RCC 7860 (cell line): ENCODE results near the gene KIF26A.

Source experiments
- DNase-seq: peaks from one replicate; pipeline ENCODE4 v3.0.0-alpha.2; 2015; ENCODE audit warnings: low spot score
- FAIRE-seq: peaks from 2 replicates; lab custom pipeline; 2012; peaks lifted over from hg19 to GRCh38; lab: Jason Lieb, UNC

Gene KIF26A

GRCh38 chr14:104154246-104154645 lies 15.9 kb downstream of the KIF26A start:
- no peak for FAIRE-seq

GRCh38 chr14:104155513-104155912 lies 17.1 kb downstream of the KIF26A start:
- no peak for DNase-seq
- FAIRE-seq, result no peak

More at GRCh38 chr14:104154246-104154645, 15.9 kb downstream of the KIF26A start:
- no peak for DNase-seq

GRCh38 chr14:104156142-104156541 lies 17.8 kb downstream of the KIF26A start:
- FAIRE-seq, result no peak
- DNase-seq, result no peak

- DNase-seq (no peak), FAIRE-seq (no peak)
Measured at GRCh38 chr14:104157016-104157928, 18.9 kb downstream of the KIF26A start.

GRCh38 chr14:104158827-104159798 lies 20.7 kb downstream of the KIF26A start:
- FAIRE-seq (no peak), DNase-seq (no peak)

GRCh38 chr14:104159990-104160389 lies 21.6 kb downstream of the KIF26A start:
- FAIRE-seq (no peak), DNase-seq (no peak)

- no peak for DNase-seq
- no peak for FAIRE-seq
Measured at GRCh38 chr14:104161602-104162367, 23.4 kb downstream of the KIF26A start.

- no peak for FAIRE-seq
- no peak for DNase-seq
Measured at GRCh38 chr14:104162495-104162894, 24.1 kb downstream of the KIF26A start.

- FAIRE-seq (no peak), DNase-seq (no peak)
Measured at GRCh38 chr14:104163541-104163940, 25.2 kb downstream of the KIF26A start.

GRCh38 chr14:104164041-104164440 lies 25.7 kb downstream of the KIF26A start:
- no peak for DNase-seq
- no peak for FAIRE-seq

GRCh38 chr14:104164512-104164911 lies 26.1 kb downstream of the KIF26A start:
- FAIRE-seq (no peak), DNase-seq (no peak)

- FAIRE-seq, result no peak
- no peak for DNase-seq
Measured at GRCh38 chr14:104166698-104167097, 28.3 kb downstream of the KIF26A start.

- FAIRE-seq, result no peak
- no peak for DNase-seq
Measured at GRCh38 chr14:104168603-104169002, 30.2 kb downstream of the KIF26A start.

- FAIRE-seq, result no peak
- DNase-seq, result no peak
Measured at GRCh38 chr14:104169005-104169698, 30.8 kb downstream of the KIF26A start.

- FAIRE-seq (no peak), DNase-seq (no peak)
Measured at GRCh38 chr14:104169699-104170479, 31.5 kb downstream of the KIF26A start.

- DNase-seq, result no peak
- no peak for FAIRE-seq
Measured at GRCh38 chr14:104171029-104171697, 32.8 kb downstream of the KIF26A start.

GRCh38 chr14:104171895-104172294 lies 33.5 kb downstream of the KIF26A start:
- DNase-seq (no peak), FAIRE-seq (no peak)

- FAIRE-seq (no peak), DNase-seq (no peak)
Measured at GRCh38 chr14:104172349-104172748, 34.0 kb downstream of the KIF26A start.

GRCh38 chr14:104172880-104173279 lies 34.5 kb downstream of the KIF26A start:
- FAIRE-seq (no peak), DNase-seq (no peak)
